HL-60 (cell line): Measurements from ENCODE around the gene MAU2.

Source experiments
- DNase-seq, 2 experiments: peaks; one replicate each; pipeline ENCODE4 v3.0.0-alpha.2; 2010 to 2020; ENCODE audit warnings: low read depth in 1 of 2, low spot score in 1 of 2
- H3K27ac ChIP-seq: fragments of 250-450 bp; sonication (Bioruptor Pico); replicated peaks from 2 replicates; pipeline ENCODE4 v1.5.1; 2020; ENCODE audit warnings: mild to moderate bottlenecking, moderate library complexity
- H3K27me3 ChIP-seq: fragments of 250-450 bp; sonication (Bioruptor Pico); 2 replicates; pipeline ENCODE4 v1.5.1; 2021; ENCODE audit warnings: mild to moderate bottlenecking, moderate library complexity; ENCODE audit not compliant: insufficient read depth, poor library complexity, severe bottlenecking
- H3K4me3 ChIP-seq: replicated peaks from 2 replicates; pipeline ENCODE4 v1.5.1; 2011; ENCODE audit warnings: mild to moderate bottlenecking, control low read depth, low read length; ENCODE audit not compliant: insufficient read depth
- GABPA ChIP-seq: IDR thresholded peaks from 2 replicates; pipeline ENCODE4 v1.6.1; 2012; ENCODE audit warnings: low read depth
- POLR2AphosphoS5 ChIP-seq: IDR thresholded peaks from 2 replicates; pipeline ENCODE4 v1.6.1; 2012; ENCODE audit warnings: low read depth
- SPI1 ChIP-seq: IDR thresholded peaks from 2 replicates; pipeline ENCODE4 v1.6.1; 2012; ENCODE audit warnings: low read depth, mild to moderate bottlenecking, borderline replicate concordance
- TF ChIP-seq, protein P1 (sequence below): IDR thresholded peaks from 2 replicates; pipeline ENCODE4 v1.6.1; 2012; ENCODE audit warnings: low read depth; ENCODE audit not compliant: insufficient replicate concordance
- TF ChIP-seq, protein P2 (sequence below): IDR thresholded peaks from one replicate; pipeline ENCODE4 v1.5.1; 2011; ENCODE audit warnings: low read length, control low read depth, inconsistent platforms; ENCODE audit not compliant: insufficient read depth

The MAU2 gene

DNA sequence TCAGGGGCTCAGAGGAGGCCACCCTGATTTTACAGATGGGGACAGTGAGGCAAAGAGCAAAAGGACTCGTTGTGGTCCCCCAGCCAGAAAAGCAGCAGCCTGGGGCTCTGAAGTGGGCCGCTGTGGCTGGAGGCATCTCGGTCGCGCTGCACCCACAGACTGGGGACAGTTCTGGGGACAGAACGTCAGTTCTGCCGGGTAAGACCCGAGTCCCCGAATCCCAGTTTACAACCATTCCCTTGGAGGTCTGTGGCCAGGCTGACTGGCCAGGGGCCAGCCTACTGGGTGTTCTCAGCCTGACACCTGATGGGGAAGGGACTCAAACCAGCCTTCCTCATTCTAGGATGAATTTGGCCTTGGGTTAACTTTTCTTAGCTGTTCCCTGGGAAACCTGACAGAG is 14.4 kb upstream of the MAU2 start:
- DNase-seq = no peak
- Histone ChIP-seq H3K27me3 (no peaks in the 10 kb centered on the region), H3K4me3 (no peak overlapping the region), H3K27ac (no peak overlapping the region)
- TF ChIP-seq POLR2AphosphoS5 = no peak
- TF ChIP-seq, protein P1, sequence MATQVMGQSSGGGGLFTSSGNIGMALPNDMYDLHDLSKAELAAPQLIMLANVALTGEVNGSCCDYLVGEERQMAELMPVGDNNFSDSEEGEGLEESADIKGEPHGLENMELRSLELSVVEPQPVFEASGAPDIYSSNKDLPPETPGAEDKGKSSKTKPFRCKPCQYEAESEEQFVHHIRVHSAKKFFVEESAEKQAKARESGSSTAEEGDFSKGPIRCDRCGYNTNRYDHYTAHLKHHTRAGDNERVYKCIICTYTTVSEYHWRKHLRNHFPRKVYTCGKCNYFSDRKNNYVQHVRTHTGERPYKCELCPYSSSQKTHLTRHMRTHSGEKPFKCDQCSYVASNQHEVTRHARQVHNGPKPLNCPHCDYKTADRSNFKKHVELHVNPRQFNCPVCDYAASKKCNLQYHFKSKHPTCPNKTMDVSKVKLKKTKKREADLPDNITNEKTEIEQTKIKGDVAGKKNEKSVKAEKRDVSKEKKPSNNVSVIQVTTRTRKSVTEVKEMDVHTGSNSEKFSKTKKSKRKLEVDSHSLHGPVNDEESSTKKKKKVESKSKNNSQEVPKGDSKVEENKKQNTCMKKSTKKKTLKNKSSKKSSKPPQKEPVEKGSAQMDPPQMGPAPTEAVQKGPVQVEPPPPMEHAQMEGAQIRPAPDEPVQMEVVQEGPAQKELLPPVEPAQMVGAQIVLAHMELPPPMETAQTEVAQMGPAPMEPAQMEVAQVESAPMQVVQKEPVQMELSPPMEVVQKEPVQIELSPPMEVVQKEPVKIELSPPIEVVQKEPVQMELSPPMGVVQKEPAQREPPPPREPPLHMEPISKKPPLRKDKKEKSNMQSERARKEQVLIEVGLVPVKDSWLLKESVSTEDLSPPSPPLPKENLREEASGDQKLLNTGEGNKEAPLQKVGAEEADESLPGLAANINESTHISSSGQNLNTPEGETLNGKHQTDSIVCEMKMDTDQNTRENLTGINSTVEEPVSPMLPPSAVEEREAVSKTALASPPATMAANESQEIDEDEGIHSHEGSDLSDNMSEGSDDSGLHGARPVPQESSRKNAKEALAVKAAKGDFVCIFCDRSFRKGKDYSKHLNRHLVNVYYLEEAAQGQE = no peak
- TF ChIP-seq SPI1 = no peak
- TF ChIP-seq, protein P2, sequence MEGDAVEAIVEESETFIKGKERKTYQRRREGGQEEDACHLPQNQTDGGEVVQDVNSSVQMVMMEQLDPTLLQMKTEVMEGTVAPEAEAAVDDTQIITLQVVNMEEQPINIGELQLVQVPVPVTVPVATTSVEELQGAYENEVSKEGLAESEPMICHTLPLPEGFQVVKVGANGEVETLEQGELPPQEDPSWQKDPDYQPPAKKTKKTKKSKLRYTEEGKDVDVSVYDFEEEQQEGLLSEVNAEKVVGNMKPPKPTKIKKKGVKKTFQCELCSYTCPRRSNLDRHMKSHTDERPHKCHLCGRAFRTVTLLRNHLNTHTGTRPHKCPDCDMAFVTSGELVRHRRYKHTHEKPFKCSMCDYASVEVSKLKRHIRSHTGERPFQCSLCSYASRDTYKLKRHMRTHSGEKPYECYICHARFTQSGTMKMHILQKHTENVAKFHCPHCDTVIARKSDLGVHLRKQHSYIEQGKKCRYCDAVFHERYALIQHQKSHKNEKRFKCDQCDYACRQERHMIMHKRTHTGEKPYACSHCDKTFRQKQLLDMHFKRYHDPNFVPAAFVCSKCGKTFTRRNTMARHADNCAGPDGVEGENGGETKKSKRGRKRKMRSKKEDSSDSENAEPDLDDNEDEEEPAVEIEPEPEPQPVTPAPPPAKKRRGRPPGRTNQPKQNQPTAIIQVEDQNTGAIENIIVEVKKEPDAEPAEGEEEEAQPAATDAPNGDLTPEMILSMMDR = no peak
- no peak for TF ChIP-seq GABPA

DNA sequence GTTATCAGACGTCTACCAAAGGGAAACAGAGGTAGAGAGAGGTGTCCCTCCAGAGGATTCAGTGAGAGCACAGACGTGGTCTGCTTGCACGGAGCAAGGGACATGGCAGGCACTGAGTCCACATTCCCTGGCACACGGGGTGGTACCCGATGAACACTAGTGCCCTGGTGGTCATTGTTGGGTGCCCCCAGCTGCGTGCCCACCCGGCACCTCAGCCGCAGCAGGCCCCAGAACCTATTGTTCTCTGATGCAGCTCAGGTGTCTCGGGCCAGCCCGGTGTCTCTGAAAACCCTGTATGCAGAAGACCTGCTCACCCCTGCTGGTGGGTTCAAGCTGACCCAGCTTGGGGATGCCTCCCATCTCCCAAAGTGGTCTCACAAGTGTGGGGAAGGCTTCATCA is 12.3 kb upstream of the MAU2 start:
- Histone ChIP-seq H3K4me3 (no peak overlapping the region), H3K27me3 (no peaks in the 10 kb centered on the region), H3K27ac (no peak overlapping the region)
- no peak for TF ChIP-seq POLR2AphosphoS5
- TF ChIP-seq, protein P2 = no peak
- no peak for DNase-seq

DNA sequence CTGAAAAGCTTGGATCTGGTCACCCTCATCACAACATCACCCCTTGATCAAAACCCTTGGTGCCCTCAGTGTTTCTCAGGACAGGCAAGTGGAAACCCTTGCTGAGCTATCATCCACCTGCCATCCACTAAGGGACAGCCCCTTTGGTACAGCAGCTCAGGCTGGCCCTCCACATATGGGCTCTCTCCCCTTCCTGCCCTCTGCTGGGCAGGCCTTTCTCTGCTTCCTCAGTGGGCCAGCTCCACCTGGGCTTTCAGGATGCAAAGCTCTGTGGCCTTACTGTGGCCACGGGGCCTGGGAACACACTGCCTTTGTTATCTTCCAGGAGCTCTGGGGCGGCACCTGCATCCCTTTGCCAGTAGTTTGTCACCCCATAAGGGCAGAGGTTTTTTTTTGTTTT is 5.2 kb upstream of the MAU2 start:
- H3K27ac ChIP-seq = no peak overlapping the region
- no peaks in the 10 kb centered on the region for H3K27me3 ChIP-seq
- no peak for DNase-seq
- no peak overlapping the region for H3K4me3 ChIP-seq
- TF ChIP-seq GABPA (no peak), POLR2AphosphoS5 (no peak), SPI1 (no peak)
- TF ChIP-seq, protein P2 = no peak
- TF ChIP-seq, protein P1 = no peak

DNA sequence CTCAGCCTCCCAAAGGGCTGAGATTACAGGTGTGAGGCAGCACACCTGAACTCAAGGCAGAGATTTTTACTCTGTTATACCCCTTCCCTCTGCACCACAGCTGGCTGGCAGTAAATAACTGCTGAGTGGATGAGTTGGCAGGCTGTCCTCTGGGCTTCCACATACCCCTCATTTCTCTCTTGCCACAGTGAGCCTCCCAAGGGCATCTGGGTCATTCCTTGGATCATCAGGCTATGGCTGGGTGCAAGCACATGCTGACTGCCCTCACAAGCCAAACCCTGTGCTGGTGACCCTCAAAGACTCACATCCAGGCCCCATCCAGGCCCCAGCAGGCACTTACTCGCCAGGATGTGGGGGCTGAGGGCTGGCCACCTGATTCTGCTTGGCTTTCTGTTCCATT is 4.5 kb upstream of the MAU2 start:
- H3K4me3 ChIP-seq = no peak overlapping the region
- no peak overlapping the region for H3K27ac ChIP-seq
- DNase-seq = no peak
- no peak for TF ChIP-seq SPI1
- TF ChIP-seq, protein P2 = no peak
- H3K27me3 ChIP-seq = no peaks in the 10 kb centered on the region
